GM12878 (cell line): ENCODE results near the gene ZFP91.

ENCODE experiments used
- ASH2L ChIP-seq: fragments of 300-600, 200-600 bp; sonication (generic); IDR thresholded peaks from 2 replicates; pipeline ENCODE4 v1.6.1; 2017; ENCODE audit warnings: low read depth, mild to moderate bottlenecking, borderline replicate concordance
- BRCA1 ChIP-seq: IDR thresholded peaks from 2 replicates; pipeline ENCODE4 v1.6.1; 2011; ENCODE audit warnings: low read depth, low read length, improper control_type of control experiment
- CEBPB ChIP-seq, 2 experiments: fragments of 150-350 bp in 1 of 2; IDR thresholded peaks; 2 replicates each; pipeline ENCODE4 v1.6.1; 2012 to 2014; ENCODE audit warnings: low read depth in 2 of 2, low read length in 2 of 2, borderline replicate concordance in 1 of 2, inconsistent platforms in 1 of 2
- EP300 ChIP-seq, 2 experiments: fragments of 150-350 bp in 1 of 2; IDR thresholded peaks; 2 replicates each; pipeline ENCODE4 v1.6.1; 2011 to 2012; ENCODE audit warnings: low read depth in 2 of 2, low read length in 2 of 2, borderline replicate concordance in 1 of 2, improper control_type of control experiment in 1 of 2, inconsistent platforms in 1 of 2; ENCODE audit not compliant: control insufficient read depth in 1 of 2
- HDAC6 ChIP-seq: fragments of 200-600 bp; sonication (generic); IDR thresholded peaks from one replicate; pipeline ENCODE4 v1.8.0; 2017; ENCODE audit warnings: antibody characterized with exemption; ENCODE audit not compliant: unreplicated experiment
- JUND ChIP-seq: IDR thresholded peaks from 2 replicates; pipeline ENCODE4 v1.6.1; 2012; ENCODE audit warnings: low read depth, mild to moderate bottlenecking, low read length, improper control_type of control experiment, moderate library complexity
- NRF1 ChIP-seq: conservative IDR thresholded peaks from 2 replicates; pipeline ENCODE4 v1.6.1; 2011; ENCODE audit warnings: mild to moderate bottlenecking, low read depth, low read length, improper control_type of control experiment
- PBX3 ChIP-seq: IDR thresholded peaks from 2 replicates; pipeline ENCODE4 v1.6.1; 2011; ENCODE audit warnings: mild to moderate bottlenecking, low read depth, low read length, moderate library complexity; ENCODE audit not compliant: insufficient replicate concordance
- POLR2A ChIP-seq: IDR thresholded peaks from 2 replicates; pipeline ENCODE4 v1.6.1; 2011; ENCODE audit warnings: low read depth, mild to moderate bottlenecking, low read length
- SREBF2 ChIP-seq: IDR thresholded peaks from 2 replicates; pipeline ENCODE4 v1.6.1; 2012; ENCODE audit warnings: mild to moderate bottlenecking, low read length
- TCF7 ChIP-seq: IDR thresholded peaks from 2 replicates; pipeline ENCODE4 v1.6.1; 2014; ENCODE audit warnings: antibody characterized with exemption, borderline replicate concordance
- USF2 ChIP-seq: IDR thresholded peaks from 2 replicates; pipeline ENCODE4 v1.6.1; 2011; ENCODE audit warnings: low read depth, low read length, improper control_type of control experiment, borderline replicate concordance
- TF ChIP-seq, protein P1 (sequence below): fragments of 450-650 bp; IDR thresholded peaks from 2 replicates; pipeline ENCODE4 v1.6.1; 2017; ENCODE audit warnings: borderline replicate concordance
- TF ChIP-seq, protein P2 (sequence below), 3 experiments: IDR thresholded peaks in 2 of 3; conservative IDR thresholded peaks in 1 of 3; 2 replicates each; pipeline ENCODE4 v1.5.1; 2011; ENCODE audit warnings: low read depth in 3 of 3, low read length in 3 of 3, mild to moderate bottlenecking in 3 of 3, control low read depth in 2 of 3, moderate library complexity in 2 of 3, inconsistent platforms in 1 of 3, mixed read lengths in 1 of 3; ENCODE audit not compliant: control insufficient read depth in 2 of 3, insufficient read depth in 1 of 3; ENCODE audit errors: extremely low read depth in 1 of 3

DNA sequence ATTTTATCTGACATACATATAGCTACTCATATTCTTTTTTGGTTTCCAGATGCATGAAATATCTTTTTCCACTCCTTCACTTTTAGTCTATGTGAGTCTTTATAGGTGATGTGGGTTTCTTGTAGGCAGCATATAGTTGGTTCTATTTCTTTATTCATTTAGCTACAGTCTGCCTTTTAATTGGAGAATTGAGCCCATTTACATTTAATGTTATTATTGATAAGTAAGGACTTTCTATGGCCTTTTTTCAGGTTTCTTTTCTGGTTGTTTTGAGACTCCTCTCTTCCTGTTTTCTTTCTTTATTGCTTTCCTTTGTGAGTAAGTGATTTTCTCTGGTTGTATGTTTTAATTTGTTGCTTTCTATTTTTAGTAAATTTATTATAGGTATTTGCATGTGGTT, 70.8 kb downstream of the ZFP91 start:
- no peak for TF ChIP-seq BRCA1
- no peak for TF ChIP-seq USF2
- TF ChIP-seq ASH2L, result no peak
- TF ChIP-seq JUND, result no peak
- TF ChIP-seq EP300 (IDR thresholded peaks at IDR 0.05; ENCODE audit: borderline replicate concordance in 1 of 2, control insufficient read depth in 1 of 2, low read depth in 2 of 2, low read length in 2 of 2), result no peak
- no peak for TF ChIP-seq POLR2A
- no peak for TF ChIP-seq PBX3
- TF ChIP-seq, protein P1, sequence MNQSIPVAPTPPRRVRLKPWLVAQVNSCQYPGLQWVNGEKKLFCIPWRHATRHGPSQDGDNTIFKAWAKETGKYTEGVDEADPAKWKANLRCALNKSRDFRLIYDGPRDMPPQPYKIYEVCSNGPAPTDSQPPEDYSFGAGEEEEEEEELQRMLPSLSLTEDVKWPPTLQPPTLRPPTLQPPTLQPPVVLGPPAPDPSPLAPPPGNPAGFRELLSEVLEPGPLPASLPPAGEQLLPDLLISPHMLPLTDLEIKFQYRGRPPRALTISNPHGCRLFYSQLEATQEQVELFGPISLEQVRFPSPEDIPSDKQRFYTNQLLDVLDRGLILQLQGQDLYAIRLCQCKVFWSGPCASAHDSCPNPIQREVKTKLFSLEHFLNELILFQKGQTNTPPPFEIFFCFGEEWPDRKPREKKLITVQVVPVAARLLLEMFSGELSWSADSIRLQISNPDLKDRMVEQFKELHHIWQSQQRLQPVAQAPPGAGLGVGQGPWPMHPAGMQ, result no peak
- no peak for TF ChIP-seq TCF7
- TF ChIP-seq, protein P2, sequence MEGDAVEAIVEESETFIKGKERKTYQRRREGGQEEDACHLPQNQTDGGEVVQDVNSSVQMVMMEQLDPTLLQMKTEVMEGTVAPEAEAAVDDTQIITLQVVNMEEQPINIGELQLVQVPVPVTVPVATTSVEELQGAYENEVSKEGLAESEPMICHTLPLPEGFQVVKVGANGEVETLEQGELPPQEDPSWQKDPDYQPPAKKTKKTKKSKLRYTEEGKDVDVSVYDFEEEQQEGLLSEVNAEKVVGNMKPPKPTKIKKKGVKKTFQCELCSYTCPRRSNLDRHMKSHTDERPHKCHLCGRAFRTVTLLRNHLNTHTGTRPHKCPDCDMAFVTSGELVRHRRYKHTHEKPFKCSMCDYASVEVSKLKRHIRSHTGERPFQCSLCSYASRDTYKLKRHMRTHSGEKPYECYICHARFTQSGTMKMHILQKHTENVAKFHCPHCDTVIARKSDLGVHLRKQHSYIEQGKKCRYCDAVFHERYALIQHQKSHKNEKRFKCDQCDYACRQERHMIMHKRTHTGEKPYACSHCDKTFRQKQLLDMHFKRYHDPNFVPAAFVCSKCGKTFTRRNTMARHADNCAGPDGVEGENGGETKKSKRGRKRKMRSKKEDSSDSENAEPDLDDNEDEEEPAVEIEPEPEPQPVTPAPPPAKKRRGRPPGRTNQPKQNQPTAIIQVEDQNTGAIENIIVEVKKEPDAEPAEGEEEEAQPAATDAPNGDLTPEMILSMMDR (IDR thresholded peaks at IDR 0.05 in 2 of 3, conservative IDR thresholded peaks at IDR 0.05 in 1 of 3; ENCODE audit: control insufficient read depth in 2 of 3, extremely low read depth in 1 of 3, insufficient read depth in 1 of 3, low read depth in 3 of 3, low read length in 3 of 3), result no peak
- TF ChIP-seq CEBPB (IDR thresholded peaks at IDR 0.05; ENCODE audit: borderline replicate concordance in 1 of 2, low read depth in 2 of 2, low read length in 2 of 2), result no peak
- TF ChIP-seq SREBF2, result no peak
- no peak for TF ChIP-seq NRF1
- no peak for TF ChIP-seq HDAC6
